Activated T-helper 9 cell treated with anti-CD3 and anti-CD28 coated beads, Interleukin-2, amount 50 U/mL, for 16 hours (primary cell): ENCODE measurements around the gene NTN3.
"Not testable (repeated sequence)": the region's sequence is repeated elsewhere in the genome, so short reads cannot be mapped to it uniquely, and the experiment has no call there.

Experiments
- DNase-seq: peaks from one replicate; pipeline ENCODE4 v3.0.0-alpha.2; 2020; ENCODE audit warnings: low read depth

NTN3 gene

DNA sequence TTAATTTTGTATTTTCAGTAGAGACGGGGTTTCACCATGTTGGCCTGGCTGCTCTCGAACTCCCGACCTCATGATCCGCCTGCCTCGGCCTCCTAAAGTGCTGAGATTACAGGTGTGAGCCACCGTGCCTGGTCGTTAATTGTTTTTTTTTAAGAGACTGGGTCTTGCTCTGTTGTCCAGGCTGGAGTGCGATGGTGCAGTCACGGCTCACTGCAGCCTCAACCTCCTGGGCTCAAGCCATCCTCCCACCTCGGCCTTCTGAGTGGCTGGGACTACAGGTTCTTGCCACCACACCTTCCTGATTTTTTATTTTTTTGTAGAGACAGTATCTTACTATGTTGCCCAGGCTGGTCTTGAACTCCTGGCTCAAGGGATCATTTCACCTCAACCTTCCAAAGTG is 8.9 kb downstream of the NTN3 start:
- DNase-seq, result not testable (repeated sequence)

DNA sequence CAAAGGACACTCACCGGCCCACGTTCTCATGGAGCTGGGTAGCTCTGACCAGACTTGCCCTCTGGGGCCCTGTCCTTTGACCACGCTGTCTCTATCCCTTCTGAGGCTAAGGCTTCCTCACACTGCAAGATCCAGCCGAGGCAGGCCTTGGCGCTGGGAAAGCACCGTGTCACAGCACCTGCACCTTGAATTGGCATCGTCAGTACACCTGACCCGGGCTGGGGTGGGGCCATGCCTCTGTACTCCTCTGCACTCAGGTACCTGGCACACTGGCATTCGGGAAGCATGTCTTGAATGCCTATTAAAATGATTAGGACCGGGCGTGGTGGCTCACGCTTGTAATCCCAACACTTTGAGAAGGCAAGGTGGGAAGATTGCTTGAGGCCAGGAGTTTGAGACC is 9.9 kb downstream of the NTN3 start:
- no peak for DNase-seq

DNA sequence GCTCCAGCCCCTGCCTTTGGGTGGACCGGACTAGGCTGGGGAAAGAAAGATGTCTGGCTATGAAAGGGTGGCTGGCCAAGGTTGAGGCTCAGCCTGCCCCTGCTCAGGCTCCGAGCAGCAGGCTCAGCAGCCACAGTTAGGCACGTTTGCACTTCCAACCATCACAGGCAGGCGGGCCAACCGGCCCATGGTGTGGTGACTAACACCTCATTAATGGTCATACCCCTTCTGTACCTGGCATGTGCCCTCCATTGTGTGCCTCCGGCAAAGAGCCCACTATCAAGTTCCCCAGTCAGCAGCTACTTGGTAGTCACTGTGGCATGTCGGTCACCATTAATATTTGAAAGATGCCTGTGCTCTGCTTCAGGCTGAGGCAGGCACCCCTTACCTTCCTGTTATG is 10.6 kb downstream of the NTN3 start:
- DNase-seq, result no peak

DNA sequence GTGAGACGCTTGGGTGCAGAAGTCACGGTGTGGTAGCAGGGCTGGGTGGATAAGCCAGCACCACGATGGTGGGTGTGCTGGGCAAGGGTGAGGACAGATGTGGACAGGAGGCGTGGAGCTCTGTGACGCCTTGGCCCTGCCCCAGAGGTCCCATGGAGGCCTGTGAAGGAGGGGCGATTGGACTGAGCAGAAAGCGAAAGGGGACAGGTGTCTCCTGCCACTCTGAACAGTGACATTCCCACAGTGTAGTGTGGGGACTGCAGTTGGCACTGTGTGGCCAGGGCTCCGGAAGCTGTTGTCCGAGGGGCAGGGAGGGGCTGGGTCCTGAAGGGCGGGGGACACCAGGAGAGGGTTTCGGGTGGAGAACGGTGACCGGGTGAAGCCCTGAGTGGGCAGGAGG is 11.2 kb downstream of the NTN3 start:
- no peak for DNase-seq

DNA sequence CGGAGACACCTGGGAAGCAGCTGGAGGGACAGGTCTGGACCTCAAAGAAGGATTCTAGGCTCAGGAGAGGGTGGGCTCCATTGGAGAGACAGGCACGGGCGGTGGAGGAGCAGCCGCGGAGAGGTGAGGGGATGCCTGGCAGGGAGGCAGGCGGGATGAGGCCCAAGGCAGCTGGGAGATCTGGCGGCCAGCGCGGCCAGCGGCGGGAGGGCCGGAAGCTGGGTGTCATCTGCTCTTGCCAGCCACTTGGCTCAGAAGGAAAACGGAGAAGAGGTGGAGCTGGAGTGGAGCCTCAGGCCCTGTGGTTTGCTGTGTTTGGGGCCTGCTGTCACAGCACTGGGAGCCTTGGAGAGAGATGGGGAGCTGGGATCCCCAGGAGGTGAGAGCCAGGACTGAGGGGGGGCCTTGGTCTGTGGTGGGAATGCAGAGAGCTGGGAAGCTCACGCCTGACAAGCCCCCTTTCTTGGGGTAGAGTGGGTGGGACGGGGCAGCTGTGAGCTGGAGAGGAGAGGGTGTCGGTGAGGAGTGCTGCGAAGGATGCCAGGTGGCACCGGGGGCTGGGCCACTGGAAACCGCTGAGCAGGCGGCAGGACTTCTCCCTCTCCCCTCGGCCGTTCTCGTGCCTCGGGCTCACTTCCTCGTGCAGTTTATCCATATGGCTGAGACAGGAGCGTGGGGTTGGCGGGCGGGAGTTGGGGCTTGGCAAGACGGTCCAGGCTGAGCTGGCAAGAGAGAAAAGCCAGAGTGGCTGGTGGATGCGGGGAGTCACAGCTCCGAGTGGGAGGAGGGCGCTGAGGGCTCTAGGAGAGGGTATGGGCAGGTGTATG is 11.8 kb downstream of the NTN3 start:
- DNase-seq, result no peak

DNA sequence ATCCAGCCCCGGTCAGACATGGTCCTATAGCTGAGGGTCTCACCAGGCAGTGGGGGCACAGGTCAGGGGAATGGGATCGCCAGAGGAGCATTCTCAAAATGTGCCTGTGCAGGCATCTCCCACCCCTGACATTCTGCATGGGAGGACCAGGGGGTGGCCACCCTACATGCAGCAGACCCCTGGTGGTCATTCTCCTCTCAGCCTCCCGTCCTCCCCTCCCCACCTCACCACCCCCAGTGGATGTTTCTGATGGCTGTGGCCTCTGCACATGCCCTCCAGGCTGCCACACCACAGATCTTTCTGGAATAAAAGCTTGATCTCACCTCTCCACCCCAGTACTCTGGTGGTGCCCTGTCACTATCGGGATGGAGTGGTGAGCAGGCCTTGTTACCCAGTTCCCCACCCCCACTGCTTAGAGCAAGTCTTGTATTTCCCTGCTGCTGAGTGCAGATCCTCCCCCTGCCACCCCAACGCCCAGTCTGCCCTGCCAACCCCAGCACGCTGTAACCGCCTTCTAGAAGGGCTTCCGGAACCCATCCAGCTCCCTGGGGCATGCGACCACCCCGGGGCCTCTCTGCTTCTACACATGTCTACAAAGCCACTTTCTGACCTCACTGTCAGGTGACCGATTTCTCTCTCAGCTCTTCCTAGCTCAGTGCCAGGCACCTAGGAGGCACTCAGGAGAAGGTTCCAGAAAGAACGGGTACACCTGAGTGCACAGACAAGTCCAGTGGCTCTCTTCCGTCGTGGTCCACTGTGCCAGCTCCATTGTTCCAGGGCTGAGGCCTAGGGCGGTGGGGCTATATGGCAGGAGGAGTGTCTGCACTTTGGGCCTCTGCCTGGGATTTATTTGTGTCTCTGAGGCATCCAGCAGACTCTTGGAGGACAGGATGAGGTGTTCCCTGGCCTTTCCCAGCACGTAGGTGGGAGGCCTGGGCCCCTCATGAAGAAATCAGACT is 13.1 kb downstream of the NTN3 start:
- DNase-seq, result no peak

DNA sequence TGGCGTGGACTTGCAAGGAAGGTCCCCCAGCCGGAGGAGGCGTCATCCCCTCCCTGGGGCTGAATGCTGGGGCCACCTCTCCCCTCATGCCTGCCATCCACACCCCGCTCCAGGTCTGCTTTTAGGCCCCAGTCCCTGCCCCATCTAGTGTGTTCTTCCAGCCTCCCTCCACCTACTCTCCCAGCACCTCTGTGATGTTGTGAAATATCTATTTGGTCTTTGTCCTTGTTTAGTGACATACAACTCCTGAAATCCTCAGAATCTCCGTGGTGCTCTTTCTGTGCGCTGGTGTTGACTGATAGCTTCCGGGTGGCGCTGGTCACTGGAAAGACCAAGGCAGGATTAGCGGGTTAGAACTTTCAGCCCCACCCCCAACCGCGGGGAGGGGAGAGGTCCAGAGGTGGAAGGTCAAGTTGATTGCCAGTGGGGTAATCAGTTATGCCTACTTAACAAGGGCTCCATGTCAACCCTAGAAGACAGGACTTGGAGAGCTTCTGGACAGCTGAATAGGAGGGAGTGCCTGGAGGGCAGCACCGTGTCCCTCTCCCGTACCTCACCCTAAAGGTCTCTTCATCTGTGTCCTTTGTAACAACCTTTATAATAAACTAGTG is 13.9 kb downstream of the NTN3 start:
- DNase-seq, result no peak

DNA sequence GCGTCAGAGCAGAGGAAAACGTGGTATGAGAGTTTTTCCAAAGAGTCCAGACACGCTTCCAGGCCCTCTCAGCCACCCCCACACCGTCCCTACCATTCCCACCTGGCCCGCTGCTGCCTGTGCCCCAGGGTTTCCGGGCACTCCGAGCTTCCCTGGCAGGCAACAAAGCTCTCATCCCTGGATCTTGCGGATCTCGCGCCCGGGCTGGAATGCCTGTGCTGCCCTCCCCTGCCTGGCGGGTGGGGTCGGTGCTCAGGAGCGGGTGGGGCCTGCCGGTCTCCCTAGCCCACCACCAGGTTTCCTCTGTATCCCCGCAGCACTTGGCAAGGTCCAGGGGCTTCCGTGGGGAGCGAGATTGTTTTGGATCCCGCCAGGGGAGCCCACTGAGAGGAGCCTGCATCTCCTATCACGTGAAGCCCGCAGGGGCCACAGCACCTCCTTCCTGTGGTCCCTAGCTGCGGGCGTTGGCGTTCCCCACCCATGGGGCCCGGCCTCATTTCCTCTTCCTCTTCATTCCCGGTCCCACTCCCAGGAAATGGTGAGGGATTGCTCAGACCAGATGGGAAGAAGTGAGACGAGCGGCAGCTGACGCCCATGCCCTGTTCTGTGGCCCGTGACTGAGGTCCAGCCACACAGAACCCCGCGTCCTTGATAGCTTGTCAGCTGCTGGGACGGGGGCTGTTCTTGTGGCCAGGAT is 14.9 kb downstream of the NTN3 start:
- DNase-seq, result no peak

DNA sequence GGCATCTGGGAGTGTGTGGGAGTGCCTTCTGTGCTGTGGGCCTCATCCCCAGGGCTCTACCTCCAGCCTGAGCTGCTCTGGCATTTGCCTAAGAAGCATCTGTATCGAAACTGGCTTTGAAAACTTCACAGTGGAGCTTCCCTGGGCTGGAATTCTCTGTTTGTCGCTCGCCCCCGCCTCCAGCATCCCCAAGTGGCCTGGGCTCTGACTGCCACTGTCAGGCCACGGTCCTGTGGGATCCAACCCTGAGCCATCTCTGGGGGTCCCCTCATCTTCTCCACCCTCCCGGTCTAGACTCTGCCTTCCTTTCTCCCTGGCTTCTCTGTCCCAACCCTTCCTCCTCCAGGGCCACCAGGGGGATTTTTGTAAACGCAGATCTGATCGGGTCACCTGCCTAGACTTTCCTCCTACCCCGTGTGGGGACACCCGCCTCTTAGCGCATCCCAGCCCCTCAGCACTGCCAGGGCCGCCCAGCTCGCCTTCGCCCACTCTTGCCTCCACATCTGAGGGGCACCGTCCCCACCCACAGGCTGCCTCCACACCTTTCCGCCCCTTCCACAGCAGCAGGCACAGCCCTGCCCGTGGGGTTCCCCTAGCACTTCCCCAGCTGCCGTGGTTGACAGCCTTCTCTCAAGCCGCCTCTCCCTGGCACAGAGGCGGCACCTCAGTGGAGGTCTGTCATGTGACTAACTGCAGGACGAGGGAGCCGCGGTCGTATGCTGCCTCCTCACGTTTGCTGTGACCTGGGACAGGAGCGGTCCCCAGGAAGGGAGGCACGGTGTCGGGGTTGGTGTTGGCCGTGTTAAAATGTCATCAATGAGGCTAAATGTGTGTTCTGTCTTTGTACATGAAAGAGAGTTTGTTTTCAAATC is 15.8 kb downstream of the NTN3 start:
- peak; percentile 61 for DNase-seq

DNA sequence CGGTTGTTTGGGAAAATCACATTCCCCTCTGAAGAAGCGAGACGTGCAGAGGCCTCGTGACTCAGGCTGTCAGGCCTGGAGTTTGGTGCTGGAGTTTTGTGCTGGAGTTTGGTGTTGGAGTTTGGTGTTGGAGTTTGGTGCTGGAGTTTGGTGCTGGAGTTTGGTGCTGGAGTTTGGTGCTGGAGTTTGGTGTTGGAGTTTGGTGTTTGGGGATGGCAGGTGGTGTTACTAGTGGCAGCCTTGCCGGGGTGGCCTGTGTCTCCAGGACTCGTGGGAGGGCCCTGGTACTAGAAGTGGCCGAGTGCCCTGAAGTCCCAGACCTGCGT is 16.4 kb downstream of the NTN3 start:
- DNase-seq, result no peak

DNA sequence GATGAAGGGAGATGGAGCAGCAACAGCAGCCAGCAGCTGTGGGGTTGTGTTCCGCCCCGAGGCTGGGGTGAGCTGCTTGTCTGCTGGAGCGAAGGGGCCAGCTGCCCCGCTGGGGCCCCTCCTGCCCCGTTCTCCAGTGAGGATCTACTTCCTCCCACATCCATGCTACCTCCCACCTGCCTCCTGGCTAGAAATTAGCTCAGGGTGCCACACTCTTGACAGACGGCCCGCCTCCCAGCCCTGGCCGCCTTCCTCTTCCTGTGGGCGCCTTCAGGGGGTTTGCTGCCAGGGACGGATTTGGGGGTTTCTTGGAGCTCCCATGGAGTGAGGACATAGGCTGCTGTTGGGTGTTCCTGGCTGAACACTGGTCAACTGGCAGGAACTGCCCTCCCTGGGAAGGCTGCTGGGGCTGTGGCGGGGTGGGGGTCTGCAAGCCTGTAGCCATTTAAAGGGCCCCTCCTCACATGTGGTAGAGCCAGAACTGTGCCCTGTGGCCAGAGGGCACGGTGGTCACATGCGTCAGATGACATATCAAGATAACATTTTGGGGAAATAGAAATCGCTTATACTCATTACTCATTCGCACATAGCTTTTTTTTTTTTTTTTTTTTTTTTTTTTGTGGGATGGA is 16.9 kb downstream of the NTN3 start:
- no peak for DNase-seq

DNA sequence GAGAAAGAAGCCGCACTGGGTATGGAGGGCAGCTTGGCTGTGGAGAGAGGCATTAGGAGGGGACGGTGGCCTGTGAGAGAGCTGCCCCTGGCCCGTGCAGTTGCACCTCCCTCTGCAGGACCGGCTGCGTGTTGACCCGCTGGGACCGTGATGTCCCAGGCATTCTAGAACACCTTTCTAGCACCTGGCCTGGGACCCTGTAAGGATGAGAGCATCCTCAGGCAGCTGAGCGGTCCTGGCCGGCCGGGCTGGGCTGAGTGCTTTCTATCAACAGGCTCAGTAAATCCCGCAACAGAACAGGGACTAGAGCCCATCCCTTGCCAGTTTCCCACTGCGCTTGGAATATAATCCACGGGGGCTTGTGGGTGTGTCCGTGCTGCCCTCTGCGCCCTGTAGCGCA is 18.5 kb downstream of the NTN3 start:
- DNase-seq, result no peak

DNA sequence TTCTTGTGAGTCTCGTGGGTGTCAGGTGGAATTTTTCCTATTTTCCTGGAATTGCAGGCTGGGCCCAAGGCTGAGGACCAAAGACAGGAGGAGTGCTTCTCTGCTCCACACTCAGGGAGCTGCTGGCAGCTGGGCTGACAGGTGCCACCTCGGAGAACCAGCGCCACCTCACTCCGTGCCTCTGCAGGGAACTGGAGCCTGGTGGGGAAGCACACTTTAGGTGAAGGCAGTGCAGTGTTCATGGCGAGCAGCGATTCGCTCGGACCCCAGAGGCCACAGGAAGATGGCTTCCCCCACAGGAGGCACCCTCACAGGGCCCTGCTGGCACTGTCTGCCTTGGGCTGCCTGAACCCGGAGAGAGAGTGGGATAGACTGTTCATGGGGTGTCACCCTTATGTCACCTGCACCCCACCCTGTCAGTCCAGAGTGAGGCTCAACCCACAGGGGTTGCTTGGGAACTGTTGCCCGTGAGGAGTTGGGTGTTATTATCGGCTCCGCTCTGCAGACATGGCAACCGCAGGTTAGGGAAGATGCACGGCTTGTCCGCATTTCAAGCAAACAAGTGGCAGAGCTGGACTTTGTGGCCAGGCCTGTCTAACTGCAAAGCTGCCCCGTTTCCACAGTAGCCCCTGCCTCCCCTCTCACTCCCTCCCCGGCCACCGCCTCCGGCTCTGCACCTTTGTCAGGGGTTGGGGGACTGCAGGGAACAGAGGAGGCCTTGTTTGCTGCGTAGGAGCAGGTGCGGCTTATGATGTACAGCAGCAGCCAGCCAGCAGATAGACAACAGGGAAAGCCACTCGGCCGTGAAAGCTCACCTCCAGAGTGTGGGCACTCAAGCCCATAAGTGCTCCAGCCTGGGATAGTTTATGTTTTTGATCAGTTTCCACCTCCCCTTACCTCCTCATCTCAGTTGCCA is 19.4 kb downstream of the NTN3 start:
- DNase-seq, result no peak

DNA sequence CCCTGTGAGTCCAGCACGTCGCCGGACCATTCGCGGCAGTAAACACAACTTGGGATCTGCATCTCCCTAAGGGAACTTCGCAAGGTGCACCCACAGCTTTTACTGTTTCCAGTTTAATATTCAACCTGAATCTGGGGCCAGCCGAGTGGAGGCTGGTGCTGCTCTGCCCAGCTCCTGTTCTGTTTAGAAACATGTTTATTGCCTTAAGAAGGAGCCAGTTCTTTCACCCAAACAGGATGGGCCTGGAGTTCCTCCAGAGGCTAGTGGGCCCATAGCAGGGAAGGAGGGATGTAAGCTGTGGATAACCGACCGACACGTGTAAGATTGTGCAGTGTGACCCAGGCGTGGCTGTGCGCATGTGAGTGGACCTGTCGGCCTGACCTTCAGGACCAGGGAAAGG is 21.2 kb downstream of the NTN3 start:
- DNase-seq, result no peak

DNA sequence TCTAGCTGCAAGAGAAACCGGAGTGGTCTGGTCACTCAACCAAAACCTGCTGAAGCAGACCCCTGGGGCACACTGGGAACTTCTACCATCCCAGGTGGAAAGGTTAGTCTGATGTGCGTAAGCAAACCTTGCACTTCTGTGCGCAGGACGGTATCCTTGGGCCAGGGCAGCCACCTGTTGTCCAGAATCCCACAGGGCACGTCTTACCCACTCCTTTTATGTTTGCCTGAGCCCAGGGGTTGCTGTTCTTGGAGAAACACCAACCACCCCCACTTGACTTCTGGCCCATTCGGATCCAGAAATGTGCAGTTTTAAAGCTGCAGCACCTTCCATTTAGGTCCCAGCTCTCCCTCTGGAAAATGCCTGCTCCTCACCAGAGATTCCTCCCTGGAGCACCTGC is 22.5 kb downstream of the NTN3 start:
- DNase-seq, result no peak

DNA sequence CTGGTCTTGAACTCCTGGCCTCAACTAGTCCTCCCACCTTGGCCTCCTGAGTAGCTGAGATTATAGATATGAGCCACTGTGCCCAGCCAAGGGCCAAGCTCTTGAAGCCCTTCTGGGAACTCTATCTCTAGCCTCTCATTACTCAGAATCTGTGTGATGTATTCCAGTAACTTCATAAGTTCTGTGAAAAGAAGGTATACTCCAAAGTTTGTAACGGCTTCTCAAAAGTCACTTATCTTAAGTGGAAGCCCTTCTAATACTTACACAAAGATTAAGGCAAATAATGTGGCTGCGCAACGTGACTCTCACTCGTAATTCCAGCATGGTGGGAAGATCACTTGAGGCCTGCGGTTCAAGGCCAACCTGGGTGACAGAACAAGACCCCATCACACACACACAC is 23.5 kb downstream of the NTN3 start:
- DNase-seq, result no peak

DNA sequence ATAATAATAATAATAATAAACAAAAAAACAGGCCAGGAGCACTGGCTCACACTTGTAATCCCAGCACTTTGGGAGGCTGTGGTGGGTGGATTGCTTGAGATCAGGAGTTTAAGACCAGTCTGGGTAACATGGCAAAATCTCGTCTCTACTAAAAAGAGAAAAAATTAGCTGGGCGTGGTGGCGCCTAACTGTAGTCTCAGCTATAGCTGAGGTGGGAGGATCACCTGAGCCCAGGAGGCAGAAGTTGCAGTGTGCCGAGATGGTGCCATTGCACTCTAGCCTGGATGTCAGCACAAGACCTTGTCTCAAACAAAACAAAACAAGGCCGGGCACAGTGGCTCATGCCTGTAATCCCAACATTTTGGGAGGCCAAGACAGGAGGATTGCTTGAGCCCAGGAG is 23.9 kb downstream of the NTN3 start:
- no peak for DNase-seq

DNA sequence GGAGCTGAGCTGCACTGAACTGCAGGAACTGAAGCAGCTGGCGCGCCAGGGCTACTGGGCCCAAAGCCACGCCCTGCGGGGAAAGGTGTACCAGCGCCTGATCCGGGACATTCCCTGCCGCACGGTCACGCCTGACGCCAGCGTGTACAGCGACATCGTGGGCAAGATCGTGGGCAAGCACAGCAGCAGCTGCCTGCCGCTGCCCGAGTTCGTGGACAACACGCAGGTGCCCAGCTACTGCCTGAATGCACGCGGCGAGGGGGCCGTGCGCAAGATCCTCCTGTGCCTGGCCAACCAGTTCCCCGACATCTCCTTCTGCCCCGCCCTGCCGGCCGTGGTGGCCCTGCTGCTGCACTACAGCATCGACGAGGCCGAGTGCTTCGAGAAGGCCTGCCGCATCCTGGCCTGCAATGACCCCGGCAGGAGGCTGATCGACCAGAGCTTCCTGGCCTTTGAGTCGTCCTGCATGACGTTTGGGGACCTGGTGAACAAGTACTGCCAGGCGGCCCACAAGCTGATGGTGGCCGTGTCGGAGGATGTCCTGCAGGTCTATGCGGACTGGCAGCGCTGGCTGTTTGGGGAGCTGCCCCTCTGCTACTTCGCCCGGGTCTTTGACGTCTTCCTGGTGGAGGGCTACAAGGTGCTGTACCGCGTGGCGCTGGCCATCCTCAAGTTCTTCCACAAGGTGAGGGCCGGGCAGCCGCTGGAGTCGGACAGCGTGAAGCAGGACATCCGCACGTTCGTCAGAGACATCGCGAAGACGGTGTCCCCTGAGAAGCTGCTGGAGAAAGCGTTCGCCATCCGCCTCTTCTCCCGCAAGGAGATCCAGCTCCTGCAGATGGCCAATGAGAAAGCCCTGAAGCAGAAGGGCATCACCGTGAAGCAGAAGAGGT is 25.4 kb downstream of the NTN3 start:
- no peak for DNase-seq
